Large intestine (tissue), 12 donors: ENCODE measurements around the gene LECT2. TPM values are rescaled to one million over a fixed set of nuclear protein-coding genes. Genes with fewer than 3 reads are reported as not detected.

Source experiments
- DNase-seq, 2 donors: peaks; one replicate each; pipeline versions ENCODE4 v3.0.0 to v3.0.0-alpha.2; 2013
- H3K27ac ChIP-seq: one replicate; pipeline ENCODE4 v1.5.1; 2013; ENCODE audit warnings: low read length
- H3K27me3 ChIP-seq: 2 replicates; pipeline ENCODE4 v1.6.1; 2013; ENCODE audit warnings: low read length; ENCODE audit not compliant: control insufficient read depth, insufficient read depth
- H3K36me3 ChIP-seq: 2 replicates; pipeline ENCODE4 v1.6.1; 2013; ENCODE audit warnings: low read length; ENCODE audit not compliant: control insufficient read depth, insufficient read depth
- H3K4me1 ChIP-seq: one replicate; pipeline ENCODE4 v1.6.1; 2013; ENCODE audit warnings: low read length; ENCODE audit not compliant: control insufficient read depth, insufficient read depth
- H3K4me3 ChIP-seq: one replicate; pipeline ENCODE4 v1.5.1; 2013; ENCODE audit warnings: low read length
- H3K9me3 ChIP-seq: one replicate; pipeline ENCODE4 v1.6.1; 2013; ENCODE audit warnings: mild to moderate bottlenecking, low read depth, low read length, moderate library complexity; ENCODE audit not compliant: control insufficient read depth
- WGBS: methylation state at CpG from one replicate; pipeline ENCODE4 v1.1.5; 2013; ENCODE audit warnings: low lambda C conversion rate; ENCODE audit not compliant: insufficient coverage; 5-methylcytosine and 5-hydroxymethylcytosine counted together
- long read RNA-seq, 11 donors: transcript quantifications; one replicate each; lab custom pipeline, GENCODE V29; 2026
- polyA plus RNA-seq: library from polyadenylated mRNA; unstranded; fragments of 120-200 nt; gene quantifications from one replicate; pipeline ENCODE4 v1.2.1, GENCODE V29; 2013

LECT2 gene
- polyA plus RNA-seq: not detected
- long read RNA-seq, donor 1: 0 reads
- long read RNA-seq, donor 2: 0 reads
- long read RNA-seq, donor 3: 0 reads
- long read RNA-seq, donor 4: 0 reads
- long read RNA-seq, donor 5: 0 reads
- long read RNA-seq, donor 6: 0 reads
- long read RNA-seq, donor 7, partial matches to known transcripts: 0 of 1 reads
- long read RNA-seq, donor 7, other reads (novel, unspliced or antisense): 0 of 1 reads
- long read RNA-seq, donor 8: 0 reads
- long read RNA-seq, donor 9: 0 reads
- long read RNA-seq, donor 10: 0 reads
- long read RNA-seq, donor 11: 0 reads

DNA sequence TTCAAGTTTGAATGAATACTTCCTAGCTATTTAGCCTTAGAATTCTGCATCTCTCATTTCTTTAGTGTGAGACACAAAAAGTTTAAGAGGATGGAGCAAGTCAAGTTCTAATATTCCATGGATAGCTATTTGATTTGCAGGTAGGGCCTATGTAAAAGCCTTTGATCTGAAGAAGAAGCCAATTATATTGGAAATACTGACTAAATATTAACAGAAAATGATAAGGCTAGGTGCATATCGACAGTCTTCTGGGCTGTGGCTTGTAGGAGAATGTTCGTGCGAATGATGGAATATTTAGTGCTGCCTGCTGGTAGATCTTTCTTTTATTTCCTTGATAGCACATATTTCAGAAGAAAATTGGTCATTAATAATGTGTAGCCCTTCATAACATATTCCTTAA is at the start of gene LECT2:
Gene LECT2, minus strand, starts transcription at position 85 of the 400 bp plus-strand sequence. CDS start 150 bp downstream, outside the sequence.
- no CpG with 5 or more reads among the region's 3 CpGs for WGBS
- Histone ChIP-seq H3K4me3 (no peak within 1 kb of the TSS), H3K27me3 (peaks cover 3% of the 10 kb centered on the region), H3K9me3 (no peaks in the 10 kb centered on the region), H3K36me3 (no peaks in the 10 kb centered on the region), H3K27ac (no peak within 1 kb of the TSS), H3K4me1 (no peaks in the 10 kb centered on the region)
- no peak for DNase-seq

DNA sequence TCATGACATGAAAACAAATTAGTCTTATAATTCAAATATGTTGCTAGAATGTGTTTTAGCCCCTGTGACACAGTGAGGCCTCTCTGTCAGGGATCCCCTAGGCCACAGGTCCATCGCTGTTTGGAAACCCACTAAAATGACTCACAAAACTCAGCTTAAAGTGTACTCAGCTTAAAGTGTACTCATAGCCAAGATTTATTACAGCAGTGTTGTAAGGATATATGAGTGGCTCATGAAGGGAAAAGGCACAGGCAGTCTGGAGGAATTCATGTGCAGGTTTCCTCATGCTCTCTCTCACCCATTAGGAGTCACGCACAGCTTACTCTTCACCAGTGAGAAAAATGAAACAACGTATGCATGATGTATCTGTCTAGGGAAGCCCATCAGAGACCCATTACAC is 49.7 kb upstream of the LECT2 start:
- Histone ChIP-seq H3K27me3 (peaks cover 3% of the 10 kb centered on the region), H3K36me3 (no peaks in the 10 kb centered on the region), H3K9me3 (no peaks in the 10 kb centered on the region), H3K4me1 (no peaks in the 10 kb centered on the region), H3K4me3 (no peak overlapping the region), H3K27ac (no peak overlapping the region)
- DNase-seq: no peak
- no CpG with 5 or more reads among the region's 3 CpGs for WGBS

DNA sequence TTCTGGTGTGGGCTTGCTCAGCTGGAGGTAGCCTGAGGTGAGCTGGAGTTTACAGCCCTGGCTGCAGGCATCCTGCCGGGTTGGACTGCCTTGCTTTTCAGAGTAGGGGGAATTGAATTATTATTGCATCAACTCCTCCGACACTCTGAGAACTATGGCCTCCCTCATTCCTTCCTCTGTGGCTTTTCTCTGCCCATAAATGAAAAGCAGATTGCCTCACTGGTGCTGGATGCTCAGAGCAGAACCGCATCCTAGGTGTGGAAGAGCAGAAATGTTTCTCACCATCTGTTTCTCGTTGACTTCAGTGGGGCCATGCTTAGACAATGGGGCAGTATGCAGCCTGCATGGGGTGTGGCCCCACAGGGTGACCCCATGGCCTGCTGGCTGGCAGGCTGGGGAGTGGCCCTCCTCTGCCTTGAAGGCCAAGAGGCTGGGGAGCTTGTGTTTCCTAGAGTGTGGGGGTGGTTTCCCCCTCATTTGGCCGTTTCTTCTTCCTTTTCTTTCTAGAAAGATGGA is 46.7 kb upstream of the LECT2 start:
- DNase-seq: no peak

GRCh38 chr5:136000932-136001331 is 46.1 kb upstream of the LECT2 start:
- H3K27me3 ChIP-seq: peaks cover 21% of the 10 kb centered on the region
- H3K36me3 ChIP-seq: no peaks in the 10 kb centered on the region
- H3K4me3 ChIP-seq: no peak overlapping the region
- no peak for DNase-seq
- no peak overlapping the region for H3K27ac ChIP-seq
- no peaks in the 10 kb centered on the region for H3K9me3 ChIP-seq
- WGBS: 86% methylated on average over 2 of the region's 3 CpGs
- H3K4me1 ChIP-seq: no peaks in the 10 kb centered on the region

More for the DNA sequence above, 46.7 kb upstream of the LECT2 start:
- no peak overlapping the region for H3K4me3 ChIP-seq
- no peaks in the 10 kb centered on the region for H3K36me3 ChIP-seq
- H3K4me1 ChIP-seq: no peaks in the 10 kb centered on the region
- no CpG with 5 or more reads among the region's 5 CpGs for WGBS
- peaks cover 15% of the 10 kb centered on the region for H3K27me3 ChIP-seq
- no peaks in the 10 kb centered on the region for H3K9me3 ChIP-seq
- no peak overlapping the region for H3K27ac ChIP-seq

DNA sequence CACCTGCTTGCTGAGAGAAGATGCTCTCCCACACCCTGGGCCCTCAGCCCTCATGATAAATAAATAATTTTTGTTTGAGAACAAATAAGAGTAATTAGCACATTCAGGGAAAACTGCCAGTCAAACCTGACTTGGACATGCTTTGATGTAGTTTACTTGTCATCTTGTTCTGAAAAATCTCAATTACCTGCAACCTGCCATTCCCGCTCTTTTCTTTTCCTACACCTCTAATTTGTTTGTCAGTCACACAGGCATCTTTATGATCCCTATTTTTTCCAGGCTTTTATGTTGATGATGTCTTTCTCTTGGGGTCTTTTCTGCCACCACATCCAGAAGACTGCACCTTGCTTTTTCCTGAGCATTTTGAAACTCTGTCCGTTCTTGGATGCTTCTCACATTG is 45.4 kb upstream of the LECT2 start:
- Histone ChIP-seq H3K4me3 (no peak overlapping the region), H3K9me3 (no peaks in the 10 kb centered on the region), H3K27me3 (peaks cover 21% of the 10 kb centered on the region), H3K36me3 (no peaks in the 10 kb centered on the region), H3K4me1 (no peaks in the 10 kb centered on the region), H3K27ac (no peak overlapping the region)
- 100% methylated on average over 2 of the region's 2 CpGs for WGBS
- no peak for DNase-seq

DNA sequence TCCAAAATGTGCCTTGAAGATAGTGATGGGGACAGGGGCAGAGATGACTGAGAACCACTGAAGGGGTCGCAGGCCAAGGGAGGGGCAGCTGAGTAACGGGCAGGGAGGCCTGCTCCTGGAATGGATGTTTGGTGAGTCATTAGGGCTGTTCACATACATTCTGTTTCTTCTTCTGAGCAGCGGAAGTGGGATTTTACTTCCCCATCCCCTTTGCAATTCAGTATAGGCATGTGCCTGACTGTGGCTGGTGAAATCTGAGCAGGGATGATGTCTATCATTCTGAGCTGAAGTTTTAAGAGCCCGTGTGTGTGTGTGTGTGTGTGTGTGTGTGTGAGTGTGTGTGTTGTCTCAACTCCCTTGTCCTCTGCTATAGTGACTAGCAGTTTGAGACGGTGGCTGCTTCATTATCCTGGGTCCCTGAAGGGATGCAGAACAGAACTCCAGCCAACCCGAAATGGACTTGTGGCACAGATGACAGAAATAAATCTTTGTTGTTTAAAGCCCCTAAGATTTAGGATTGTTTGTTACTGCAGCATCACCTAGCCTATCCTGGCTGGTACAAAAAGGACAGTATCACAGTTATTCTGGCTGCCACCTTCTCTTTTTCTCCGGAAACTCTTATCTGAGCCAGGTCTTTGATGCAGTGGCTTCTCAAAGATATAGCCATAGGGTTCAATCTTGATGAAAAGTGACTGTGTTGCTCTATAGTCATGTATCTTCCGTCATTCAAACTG is 44.8 kb upstream of the LECT2 start:
- Histone ChIP-seq H3K4me3 (no peak overlapping the region), H3K9me3 (no peaks in the 10 kb centered on the region), H3K36me3 (no peaks in the 10 kb centered on the region), H3K27ac (no peak overlapping the region), H3K4me1 (no peaks in the 10 kb centered on the region), H3K27me3 (peaks cover 21% of the 10 kb centered on the region)
- WGBS: no CpG with 5 or more reads among the region's 8 CpGs
- no peak for DNase-seq

DNA sequence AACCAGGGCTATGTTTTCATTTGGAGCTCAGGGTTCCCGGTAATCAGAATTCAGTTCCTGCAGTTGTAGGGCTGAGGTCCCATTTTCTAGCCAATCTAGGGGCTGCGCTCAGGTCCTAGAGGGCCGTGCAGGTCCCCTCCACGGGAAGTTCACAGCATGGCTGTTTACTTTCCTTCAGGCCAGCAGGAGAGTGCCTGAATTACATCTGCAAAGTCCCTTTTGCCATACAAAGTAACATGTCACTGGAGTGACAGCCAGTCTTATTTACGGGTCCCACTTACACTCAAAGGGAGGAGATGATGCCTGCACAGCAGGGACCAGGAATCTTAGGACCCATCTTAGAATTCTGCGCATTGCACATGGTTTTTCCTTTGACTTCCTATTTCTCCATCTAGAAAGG is 44.1 kb upstream of the LECT2 start:
- H3K4me3 ChIP-seq: no peak overlapping the region
- no peak overlapping the region for H3K27ac ChIP-seq
- WGBS: no CpG with 5 or more reads among the region's 6 CpGs
- peaks cover under 1% of the 10 kb centered on the region for H3K4me1 ChIP-seq
- no peaks in the 10 kb centered on the region for H3K9me3 ChIP-seq
- DNase-seq: no peak
- no peaks in the 10 kb centered on the region for H3K36me3 ChIP-seq
- peaks cover 21% of the 10 kb centered on the region for H3K27me3 ChIP-seq

GRCh38 chr5:135997673-135998335 is 43.0 kb upstream of the LECT2 start:
- H3K27ac ChIP-seq: no peak overlapping the region
- no peak overlapping the region for H3K4me3 ChIP-seq
- no peaks in the 10 kb centered on the region for H3K9me3 ChIP-seq
- H3K27me3 ChIP-seq: peaks cover 21% of the 10 kb centered on the region
- peaks cover 3% of the 10 kb centered on the region for H3K4me1 ChIP-seq
- DNase-seq: no peak
- no peaks in the 10 kb centered on the region for H3K36me3 ChIP-seq
- WGBS: 60% methylated on average over 3 of the region's 8 CpGs

DNA sequence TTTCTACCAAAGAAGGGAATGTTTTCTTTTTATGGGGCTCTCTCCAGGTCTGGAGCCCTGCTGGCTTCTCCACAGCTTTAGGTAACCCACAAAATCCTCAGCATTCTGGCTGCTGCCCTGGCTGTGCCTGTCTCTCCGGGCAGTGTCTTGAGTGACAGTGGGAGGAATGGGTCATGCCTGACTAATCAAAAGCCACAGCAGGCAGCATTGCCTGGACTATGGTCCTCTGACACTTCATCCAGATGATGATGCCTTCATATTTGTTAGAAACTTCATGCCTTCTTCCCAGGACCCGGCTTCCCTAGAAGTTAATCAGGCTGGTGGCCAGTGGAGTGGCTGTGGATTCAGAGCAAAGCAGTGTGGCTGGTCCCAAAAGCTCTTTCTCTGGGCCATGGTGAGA is 41.8 kb upstream of the LECT2 start:
- Histone ChIP-seq H3K9me3 (no peaks in the 10 kb centered on the region), H3K36me3 (no peaks in the 10 kb centered on the region), H3K27me3 (peaks cover 21% of the 10 kb centered on the region), H3K27ac (no peak overlapping the region), H3K4me3 (no peak overlapping the region), H3K4me1 (peaks cover 3% of the 10 kb centered on the region)
- WGBS: no CpG with 5 or more reads among the region's 2 CpGs
- no peak for DNase-seq

- DNase-seq: no peak
- Histone ChIP-seq H3K9me3 (no peaks in the 10 kb centered on the region), H3K36me3 (no peaks in the 10 kb centered on the region), H3K27ac (no peak overlapping the region), H3K4me3 (no peak overlapping the region), H3K4me1 (peaks cover 3% of the 10 kb centered on the region), H3K27me3 (peaks cover 21% of the 10 kb centered on the region)
- no CpG with 5 or more reads among the region's 3 CpGs for WGBS
Observed at GRCh38 chr5:135995976-135996375, 41.2 kb upstream of the LECT2 start.
